SK-N-MC (cell line): ENCODE measurements around the gene CLTCL1.

Experiments used
- EZH2 ChIP-seq: fragments of 200-600 bp; sonication (generic); IDR thresholded peaks from one replicate; pipeline ENCODE4 v1.6.1; 2017; ENCODE audit warnings: antibody characterized with exemption
- FOXP2 ChIP-seq: optimal IDR thresholded peaks from 2 replicates; pipeline ENCODE3; 2011; ENCODE audit warnings: mild to moderate bottlenecking, moderate library complexity; ENCODE audit not compliant: insufficient read depth; ENCODE audit errors: extremely low read length, control extremely low read depth
- POLR2AphosphoS5 ChIP-seq: IDR thresholded peaks from 2 replicates; pipeline ENCODE4 v1.6.1; 2012; ENCODE audit warnings: mild to moderate bottlenecking, low read depth, low read length, borderline replicate concordance

DNA sequence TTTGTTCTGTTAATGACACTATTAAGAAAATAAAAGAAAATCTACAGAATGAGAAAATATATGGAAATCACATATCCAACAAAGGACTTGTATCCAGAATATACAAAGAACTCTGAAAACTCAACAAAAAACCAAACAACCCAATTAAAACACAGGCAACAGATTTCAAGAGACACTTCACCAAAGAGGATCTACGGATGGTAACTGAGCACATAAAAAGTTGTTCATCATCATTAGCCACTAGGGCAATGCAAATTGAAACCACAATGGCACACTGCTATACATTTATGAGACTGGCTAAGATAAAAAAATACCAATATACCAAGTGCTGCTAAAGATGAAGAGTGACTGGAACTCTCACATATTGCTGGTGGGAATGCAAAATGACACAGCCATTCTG lies 78.5 kb downstream of the CLTCL1 start:
- TF ChIP-seq EZH2 (no peak), FOXP2 (no peak), POLR2AphosphoS5 (no peak)
